Measurements from ENCODE around the gene RBP4.

RBP4 gene

DNA sequence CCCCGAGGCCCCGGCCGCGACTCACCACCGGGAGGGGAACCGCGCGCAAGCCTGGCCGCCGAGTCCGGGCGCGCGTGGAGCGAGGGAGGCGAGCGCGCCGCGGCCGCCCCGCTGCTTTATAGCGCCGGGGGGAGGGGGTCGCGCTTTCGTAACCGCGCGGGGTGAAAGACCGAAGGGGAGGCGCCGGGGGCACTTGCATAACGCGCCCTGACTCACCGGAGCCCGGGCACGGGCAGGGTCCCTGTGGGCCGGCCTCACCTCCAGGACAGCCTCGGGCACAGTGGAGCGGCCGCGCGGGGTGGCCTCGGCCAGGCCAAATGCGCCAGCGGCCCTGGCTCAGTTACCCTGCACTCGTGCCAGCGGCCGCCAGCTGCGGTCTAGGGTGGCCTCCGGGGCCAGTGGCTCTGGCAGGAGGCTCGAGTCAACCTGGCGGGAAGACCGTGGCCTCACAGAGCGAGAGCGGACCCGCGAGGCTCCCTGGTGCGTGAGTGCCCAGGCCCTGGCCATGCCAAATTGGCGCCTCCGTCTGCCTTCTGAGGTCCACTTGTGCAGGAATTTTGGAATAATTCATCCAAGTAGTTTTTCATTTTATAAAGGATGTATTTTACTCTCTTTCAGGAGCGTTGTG is at the start of gene RBP4:
Gene RBP4, minus strand, starts transcription at position 90 of the 628 bp plus-strand sequence. CDS start 207 bp downstream, outside the sequence.
- DNase-seq (ENCODE audit: insufficient read length, low spot score) (no peak), FAIRE-seq (no peak)

DNA sequence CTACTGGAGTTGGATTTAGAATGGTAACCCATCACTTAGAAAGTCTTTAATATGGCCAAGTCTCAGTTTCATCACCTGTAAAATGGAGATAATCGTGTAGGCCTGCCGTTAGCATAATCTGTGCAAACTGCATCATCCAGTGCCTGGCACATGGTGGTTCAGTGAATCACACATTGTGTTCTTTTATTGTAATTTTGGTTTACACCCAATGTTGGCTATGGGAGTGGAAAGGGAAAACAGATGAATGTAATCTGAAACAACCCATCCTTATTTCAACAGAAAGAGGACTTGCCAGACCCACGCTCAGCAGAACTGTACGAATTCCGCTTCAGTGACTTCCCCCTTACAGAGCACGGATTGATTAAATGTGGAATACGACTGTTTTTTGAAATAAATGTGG is 38.8 kb upstream of the RBP4 start:
- DNase-seq (ENCODE audit: insufficient read length, low spot score) (no peak), FAIRE-seq (no peak)

DNA sequence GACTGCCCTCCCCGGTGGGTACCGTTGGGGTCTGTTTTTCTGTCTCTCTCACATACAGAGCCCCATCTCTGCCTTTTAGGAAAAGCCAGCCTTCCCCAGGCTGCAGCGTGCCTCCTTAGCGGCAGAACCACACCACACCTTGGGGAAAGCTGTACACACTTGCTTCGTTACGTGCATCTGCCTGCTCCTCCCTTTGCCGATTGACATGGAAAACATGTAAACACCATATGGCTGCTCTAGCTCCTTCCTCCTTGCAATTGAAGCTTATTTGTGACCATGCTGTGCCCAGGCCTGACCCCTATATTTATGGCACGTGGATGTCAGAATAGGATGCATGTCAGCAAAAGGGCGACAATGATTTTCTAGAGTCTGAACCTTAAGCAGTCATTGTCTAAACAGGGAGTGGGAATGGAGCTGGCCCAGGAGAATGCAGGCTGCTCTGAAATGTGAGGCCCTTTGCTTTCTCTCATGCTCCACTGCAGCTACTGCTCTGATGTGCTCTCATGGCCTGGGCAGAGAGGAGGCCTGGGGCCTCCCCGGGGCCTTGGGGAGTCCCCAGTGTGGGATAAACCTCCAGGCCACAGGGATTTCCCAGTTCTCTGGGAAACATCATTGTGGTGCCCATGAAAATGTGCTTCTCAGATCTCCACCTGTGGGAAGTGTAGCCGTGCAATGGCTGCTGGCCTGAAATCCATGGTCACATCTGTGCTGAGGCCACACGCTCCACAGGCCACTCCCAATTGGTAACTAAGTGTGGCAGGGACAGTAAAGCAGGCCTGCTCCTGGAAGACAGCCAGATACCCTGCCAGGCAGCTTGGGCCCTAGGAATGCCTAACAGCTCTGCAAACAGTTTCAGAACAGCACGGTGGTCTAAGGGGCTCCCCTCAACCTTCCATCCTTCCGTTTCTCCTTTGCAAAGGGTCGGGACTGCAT is 29.9 kb upstream of the RBP4 start:
- DNase-seq (ENCODE audit: insufficient read length, low spot score) (no peak), FAIRE-seq (no peak)

DNA sequence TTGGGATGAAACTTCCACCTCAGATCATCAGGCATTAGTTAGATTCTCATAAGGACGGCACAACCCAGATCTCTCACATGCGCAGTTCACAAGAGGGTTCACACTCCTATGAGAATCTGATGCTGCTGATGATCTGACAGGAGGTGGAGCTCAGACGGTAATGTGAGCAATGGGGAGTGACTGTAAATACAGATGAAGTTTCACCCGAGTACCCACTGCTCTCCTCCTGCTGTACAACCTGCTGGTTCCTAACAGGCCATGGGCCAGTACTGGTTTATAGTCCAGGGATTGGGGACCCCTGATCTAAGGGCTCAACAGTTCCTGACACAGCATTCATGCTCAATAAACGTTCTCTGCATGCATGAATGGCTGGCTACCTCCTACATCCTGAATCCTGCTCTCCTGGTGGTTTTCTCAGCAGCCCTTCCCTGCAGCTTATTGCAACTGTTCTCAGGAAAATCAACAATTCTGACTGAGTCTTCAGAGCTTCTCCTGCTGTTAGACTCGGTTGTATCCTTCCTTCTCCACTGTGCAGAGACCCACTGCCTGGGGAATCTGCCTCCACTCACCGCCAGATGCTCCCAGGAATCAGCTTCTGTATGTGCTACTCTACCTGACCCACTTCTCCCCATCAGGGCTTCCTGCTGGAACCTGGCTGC is 28.7 kb upstream of the RBP4 start:
- no peak for DNase-seq (ENCODE audit: insufficient read length, low spot score)
- FAIRE-seq = no peak

DNA sequence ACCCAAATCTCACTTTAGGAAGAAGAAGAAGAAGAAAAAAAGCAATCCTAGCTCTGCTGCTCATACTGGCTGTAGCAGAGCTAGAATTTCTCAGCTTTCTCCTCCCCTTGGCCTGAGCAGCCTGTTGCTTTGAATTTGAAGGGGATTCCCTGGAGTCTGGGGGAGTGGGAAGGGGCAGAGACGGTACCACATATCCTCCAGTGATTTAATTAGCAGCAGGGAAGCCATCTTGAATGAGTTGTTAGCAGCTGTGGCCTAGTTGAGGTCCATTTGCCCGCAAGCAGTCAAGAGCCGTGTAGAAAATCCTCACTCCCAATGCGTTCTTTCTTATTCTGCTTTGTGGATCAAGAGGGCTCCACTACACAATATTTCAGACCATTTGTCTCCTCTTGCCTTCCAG is 27.8 kb upstream of the RBP4 start:
- DNase-seq (ENCODE audit: insufficient read length, low spot score) (no peak), FAIRE-seq (no peak)

DNA sequence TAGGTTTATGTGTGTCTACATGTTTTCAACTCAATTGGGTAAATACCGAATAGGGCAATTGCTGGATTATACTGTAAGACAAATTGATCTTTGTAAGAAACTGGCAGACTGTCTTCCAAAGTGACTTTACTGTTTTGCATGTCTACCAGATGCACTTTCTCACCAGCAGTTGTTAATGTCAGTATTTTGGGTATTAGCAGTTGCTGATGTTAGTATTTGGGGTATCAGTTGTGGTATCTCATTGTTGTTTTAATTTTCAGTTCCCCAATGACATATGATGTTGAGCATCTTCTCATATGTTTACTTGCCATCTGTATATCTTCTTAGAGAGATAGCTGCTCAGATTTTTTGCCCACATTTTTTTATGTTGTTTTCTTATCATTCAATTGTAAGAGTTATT is 21.9 kb upstream of the RBP4 start:
- DNase-seq (ENCODE audit: insufficient read length, low spot score) (no peak), FAIRE-seq (no peak)

DNA sequence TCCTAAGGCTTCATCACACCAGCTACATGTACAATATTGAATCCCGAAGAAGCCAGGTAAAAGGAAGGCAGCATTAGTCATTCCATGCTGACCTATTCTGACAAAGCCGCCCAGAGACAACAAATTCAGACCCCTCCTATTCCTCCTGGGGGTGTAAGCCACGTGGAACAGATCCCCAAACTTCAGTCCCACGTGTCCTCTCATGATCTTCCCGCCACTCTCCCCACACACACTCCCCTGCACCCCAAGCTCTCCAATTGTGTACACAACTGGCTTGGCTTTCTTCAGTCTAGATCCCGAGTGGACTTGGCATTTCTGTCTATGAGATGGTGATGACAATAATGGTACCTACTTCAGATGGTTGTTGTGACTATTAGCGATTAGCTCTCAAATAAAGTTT is 19.9 kb upstream of the RBP4 start:
- no peak for DNase-seq (ENCODE audit: insufficient read length, low spot score)
- no peak for FAIRE-seq

DNA sequence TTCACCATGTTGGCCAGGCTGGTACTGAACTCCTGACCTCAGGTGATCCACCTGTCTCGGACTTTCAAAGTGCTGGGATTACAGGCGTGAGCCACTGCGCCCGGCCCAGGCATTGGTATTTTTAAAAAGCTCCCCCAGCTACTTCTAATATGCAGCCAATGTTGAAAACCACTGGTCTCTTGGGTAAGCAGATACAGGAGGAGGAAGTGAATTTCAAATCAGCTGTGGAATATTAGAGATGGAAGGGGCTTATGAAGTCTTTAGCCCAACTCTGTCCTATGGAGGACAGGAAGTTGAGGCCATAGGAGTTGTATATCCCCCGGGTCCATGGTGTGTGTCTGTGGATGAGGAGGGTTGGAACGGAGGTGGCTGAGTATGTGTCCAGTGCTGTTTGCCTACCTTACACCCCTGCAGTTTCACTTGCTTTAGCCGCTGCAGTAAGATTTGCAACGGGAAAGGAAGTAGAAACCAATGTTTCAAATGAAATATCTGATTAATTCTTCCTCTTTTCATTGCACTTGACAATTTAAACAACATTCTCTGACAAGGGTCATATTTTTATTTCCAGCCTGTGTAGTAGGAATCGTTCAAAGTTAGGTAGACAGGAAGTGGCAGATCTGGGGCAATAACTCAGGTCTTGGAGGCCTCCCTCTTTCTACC is 14.7 kb upstream of the RBP4 start:
- DNase-seq (ENCODE audit: insufficient read length, low spot score) = no peak
- no peak for FAIRE-seq

DNA sequence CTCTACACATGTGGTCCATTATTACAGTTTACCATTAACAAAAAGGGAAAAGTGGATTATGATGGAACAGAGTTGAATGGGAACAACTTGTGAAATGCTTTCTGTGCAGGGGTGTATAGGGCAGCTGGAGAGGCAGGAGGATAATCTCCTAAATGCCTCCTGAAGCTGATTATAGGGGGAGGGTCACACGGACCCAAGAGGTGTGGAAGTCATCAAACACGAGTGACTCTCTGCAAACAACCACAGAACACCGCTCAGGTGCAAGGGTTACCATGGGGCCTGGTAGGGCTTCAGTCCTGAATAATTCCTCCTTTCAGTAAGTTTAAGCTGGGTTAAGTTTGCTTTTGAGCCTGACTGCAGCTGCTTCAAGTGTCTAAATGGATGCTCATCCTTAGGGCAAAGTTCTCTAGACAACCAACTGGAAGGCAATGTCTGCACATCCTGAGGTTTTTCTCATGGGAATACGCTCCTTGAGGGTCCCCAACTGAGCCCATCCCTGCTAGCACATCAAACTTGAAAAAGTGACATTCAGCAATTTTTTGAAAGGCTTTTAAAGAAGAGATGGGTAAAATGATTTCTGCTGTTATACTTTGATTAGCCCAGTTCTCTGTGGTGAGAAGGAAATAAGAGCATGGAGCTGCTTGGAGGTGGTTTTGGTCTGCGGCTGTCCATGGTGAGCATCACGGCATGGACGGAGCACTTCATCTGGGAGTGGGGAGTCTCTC is 13.2 kb upstream of the RBP4 start:
- FAIRE-seq = no peak
- no peak for DNase-seq (ENCODE audit: insufficient read length, low spot score)

DNA sequence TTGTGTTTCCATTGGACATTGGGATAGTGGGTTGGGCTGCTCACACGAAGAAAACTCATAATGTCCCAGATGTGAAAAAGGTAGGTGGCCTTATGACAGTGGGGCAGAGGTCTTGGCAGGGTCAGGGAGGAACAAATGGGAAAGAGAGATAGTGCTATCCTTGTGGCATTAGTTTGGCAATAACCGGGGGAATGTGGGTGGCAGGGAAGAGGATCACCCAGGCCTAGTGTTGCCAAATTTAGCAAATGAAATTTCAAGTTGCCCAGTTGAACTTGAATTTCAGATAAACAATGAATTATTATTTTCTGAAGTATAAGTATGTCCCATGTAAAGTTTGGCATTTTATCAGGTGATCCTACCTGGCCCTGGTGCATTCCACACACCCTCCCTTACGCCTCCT is 12.1 kb upstream of the RBP4 start:
- no peak for FAIRE-seq

DNA sequence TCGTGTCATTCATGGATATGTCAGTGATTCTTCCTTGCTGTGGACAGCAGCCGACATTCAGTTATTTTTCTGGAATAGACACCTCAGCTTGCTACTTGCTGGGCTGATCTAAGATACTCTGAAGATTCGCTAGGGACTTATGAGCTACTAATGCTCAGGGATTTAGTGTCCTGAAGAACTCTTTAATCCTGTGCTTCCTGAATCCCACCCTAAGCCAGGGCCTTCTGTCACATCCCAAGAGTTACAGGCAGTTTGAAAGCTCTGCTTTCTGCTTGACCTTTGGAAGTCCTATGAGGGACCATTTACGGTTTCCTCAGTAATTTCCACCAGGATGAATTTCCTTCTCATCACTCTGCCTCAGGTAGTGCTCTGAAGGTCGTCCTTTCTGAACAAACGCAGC is 11.3 kb upstream of the RBP4 start, which contains the start of gene PDE6C:
Gene PDE6C, plus strand, starts transcription at position 227 of the 400 bp plus-strand sequence. CDS start 189 bp downstream, outside the sequence.
- FAIRE-seq = no peak

More for the DNA sequence above, 12.1 kb upstream of the RBP4 start:
- no peak for DNase-seq (ENCODE audit: insufficient read length, low spot score)

DNA sequence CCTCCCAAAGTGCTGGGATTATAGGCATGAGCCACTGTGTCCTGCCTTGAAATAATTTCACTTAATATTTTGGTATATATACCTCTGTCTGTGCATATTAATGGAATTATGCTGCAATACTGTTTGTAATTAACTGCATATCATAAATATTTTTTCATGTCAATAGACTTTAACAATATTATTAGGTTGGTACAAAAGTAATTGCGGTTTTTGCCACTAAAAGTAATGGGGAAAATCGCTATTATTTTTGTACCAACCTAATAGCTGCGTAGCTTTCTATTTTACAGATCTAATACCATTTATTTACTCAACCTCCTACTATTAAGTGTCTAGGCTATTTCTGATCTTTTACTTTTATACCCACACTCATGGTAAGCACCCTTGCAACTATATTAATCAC is 7.4 kb upstream of the RBP4 start:
- DNase-seq (ENCODE audit: insufficient read length, low spot score) (no peak), FAIRE-seq (no peak)

More for the DNA sequence above, 11.3 kb upstream of the RBP4 start, which contains the start of gene PDE6C:
- no peak for DNase-seq (ENCODE audit: insufficient read length, low spot score)

DNA sequence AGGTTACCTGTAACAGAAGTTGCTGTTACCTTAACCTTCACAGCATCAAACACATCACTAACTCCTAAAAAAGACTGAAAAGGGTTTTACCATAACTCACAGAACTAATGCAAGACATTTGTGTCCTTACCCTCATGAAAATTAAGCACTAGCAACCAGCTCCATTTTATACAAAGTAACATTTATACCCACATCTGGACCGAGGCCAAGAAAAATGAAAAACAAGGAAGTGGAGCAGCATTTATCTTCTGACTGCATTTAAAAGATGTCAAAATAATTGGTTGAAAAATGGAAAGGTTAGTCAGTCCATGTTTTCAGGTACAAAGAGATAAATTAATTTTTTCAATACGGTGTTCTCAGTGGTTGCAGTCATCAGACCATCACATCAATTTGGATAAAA is 3.1 kb upstream of the RBP4 start:
- no peak for FAIRE-seq
- DNase-seq (ENCODE audit: insufficient read length, low spot score) = no peak

DNA sequence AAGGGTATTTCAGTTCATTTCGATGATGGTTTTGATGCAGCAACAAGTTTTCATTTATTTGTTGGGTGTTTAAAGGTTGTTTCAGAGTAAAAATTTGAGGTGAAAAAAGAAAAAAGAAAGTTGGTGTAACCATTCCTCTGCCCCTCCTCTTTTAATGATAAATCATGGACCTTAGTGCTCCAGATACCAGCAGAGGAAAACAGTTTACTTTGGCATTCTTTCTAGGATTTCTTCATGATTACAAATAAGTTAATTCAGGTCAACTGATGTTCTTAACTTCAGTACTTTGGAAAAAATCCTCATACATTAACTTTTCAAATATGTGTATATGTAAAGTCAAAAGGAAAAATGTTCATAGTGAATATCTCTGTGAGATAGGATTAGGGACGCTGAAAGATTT is 2.0 kb upstream of the RBP4 start:
- FAIRE-seq = no peak
- no peak for DNase-seq (ENCODE audit: insufficient read length, low spot score)

DNA sequence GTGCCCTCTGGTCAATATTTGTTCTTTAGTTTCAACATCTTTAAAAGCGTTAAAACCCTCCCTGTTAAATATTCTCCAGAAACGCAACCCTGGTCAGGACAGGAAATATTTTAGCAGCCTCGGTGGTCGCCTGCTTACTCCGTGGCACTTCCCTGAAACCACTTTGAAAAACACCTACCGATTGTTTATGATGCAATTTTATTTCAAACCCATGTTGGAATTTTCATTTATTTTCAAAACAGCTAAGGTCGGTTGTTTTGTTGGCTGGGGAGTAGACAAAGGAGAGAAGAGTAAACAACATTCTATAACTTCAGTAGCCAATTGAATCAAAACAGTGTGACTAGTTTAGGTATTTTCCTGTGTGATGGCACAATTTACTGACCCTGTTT is 733 bp upstream of the RBP4 start:
- DNase-seq (ENCODE audit: insufficient read length, low spot score) = no peak

DNA sequence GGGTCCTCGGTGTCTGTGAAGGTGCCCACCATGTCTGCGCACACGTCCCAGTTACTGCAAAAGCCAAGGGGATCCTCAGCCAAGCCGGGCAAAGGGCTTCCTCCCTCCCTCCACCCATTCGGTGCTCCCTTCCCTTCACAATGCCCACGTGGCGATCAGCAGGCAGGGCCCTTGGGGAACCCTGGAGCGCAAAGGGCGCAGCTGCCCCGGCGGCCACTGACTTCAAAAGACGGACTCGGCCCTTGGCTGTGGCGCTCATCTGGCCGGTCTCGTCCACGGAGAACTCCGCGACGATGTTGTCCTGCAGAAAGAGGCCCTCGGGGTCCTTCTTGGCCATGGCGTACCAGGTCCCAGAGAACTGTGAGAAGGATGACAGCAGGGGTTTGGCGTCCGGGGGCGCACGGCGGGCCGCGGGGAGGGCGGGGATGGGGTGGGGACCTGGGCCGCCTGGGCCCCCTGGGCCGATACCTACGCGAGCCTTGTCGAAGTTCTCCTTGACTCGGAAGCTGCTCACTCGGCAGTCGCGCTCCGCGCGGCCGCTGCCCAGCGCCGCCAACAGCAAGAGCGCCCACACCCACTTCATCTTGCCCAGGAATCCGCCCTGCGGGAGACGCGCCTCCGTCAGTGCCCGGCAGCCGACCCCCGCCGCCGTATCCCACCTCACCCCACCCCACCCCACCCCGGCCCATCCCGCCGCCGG is 439 bp downstream of the RBP4 start:
- FAIRE-seq = no peak
- no peak for DNase-seq (ENCODE audit: insufficient read length, low spot score)

More for the DNA sequence above, 733 bp upstream of the RBP4 start:
- no peak for FAIRE-seq

DNA sequence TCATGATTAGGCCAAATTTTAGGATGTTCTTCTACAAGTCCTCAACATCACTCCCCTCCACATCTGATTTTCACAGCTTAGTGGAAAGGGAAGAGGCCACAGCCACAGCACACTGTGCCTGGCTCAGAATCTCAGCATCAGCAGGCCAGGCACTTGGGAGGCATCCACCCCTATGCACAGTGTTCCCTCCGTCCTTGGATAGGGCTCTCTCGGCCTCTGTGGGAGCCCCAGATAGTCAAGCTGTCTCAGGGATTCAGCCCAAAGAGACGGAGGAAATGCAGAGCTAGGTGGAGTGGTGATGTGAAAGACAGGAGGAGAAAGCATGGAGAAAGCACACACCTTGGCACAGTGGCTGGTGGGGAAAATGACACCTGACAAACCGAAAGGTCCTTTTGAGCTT is 1.3 kb downstream of the RBP4 start:
- FAIRE-seq (no peak), DNase-seq (ENCODE audit: insufficient read length, low spot score) (no peak)

DNA sequence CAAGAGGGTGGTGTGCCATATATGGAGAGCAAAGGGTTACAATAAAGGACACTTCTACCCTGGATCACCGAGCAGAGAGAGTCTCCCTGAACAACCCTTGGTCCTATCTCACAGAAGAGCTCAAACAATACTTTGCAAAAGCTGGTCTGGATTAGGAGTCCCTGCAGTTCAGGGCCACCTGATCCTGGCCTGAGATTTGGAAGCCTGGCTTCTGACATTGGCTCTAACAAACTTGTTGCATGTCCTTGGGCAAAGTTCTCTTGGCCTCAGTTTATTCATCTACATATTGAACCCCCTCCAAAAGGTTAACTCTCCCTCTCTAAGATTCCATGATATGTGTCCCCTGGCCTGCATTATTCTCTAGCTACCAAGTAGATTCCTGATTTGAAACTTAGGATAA is 1.7 kb downstream of the RBP4 start:
- DNase-seq (ENCODE audit: insufficient read length, low spot score) = no peak
- FAIRE-seq = no peak

DNA sequence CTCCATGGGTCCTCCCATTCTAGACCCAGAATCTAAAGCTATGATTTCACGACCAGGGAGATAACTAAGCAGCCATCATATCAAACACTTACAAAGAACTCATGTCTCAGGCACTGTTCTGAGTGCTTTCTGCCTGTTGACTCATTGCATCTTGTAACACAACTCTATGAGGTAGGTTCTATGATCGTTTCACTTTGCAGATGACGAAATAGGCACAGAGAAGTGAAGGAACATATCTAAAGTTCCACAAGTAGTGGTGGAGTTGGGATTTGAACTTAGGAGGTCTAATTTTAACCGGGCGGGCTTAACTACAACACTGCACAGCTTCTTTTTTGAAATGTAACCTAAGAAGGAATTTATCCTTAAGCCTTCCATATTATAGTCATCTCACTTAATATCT is 2.9 kb downstream of the RBP4 start:
- FAIRE-seq (no peak), DNase-seq (ENCODE audit: insufficient read length, low spot score) (no peak)
